8988T (cell line): ENCODE measurements around the gene TNFRSF6B.

Source experiments
- DNase-seq: peaks from one replicate; pipeline ENCODE4 v3.0.0; 2011

The TNFRSF6B gene

GRCh38 chr20:63697868-63698545, 1.6 kb downstream of the TNFRSF6B start:
- no peak for DNase-seq

DNA sequence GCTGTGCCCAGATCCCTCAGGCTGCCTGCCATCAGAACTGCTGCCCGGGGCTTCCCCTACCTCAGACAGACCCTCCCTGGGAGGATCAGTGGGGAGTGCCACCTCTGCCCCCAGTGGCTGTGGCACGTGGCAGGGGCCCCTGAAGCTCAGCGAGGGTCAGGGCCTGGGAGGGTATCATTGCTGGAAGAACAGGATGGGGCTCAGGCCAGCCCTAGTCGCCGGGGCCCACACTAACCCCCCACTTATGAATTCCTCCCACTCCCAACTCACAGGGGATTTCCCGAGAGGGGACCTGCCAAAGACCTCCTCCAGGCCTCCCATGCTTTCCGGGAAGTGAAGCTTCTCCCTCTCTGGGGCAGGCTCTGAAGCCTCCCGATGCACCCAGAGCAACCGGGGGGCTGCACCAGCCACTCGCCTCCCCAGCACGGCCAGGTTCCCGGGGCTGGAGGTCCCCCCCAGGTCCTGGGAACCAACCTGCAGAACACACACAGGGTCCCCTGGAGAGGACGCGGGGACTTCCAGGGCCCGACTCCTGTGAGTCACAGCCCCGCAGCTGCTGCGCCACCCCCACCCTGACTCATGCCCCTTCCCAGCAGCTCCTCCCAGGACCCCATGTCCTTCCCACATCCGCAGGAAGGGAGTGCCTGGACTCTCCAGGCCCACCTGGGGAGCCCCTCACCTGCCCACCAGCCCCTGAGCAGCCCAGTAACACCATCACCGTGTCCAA, 2.5 kb downstream of the TNFRSF6B start:
- peak; percentile 99 for DNase-seq

- DNase-seq, result peak; percentile 58
Observed at GRCh38 chr20:63699466-63700198, 3.2 kb downstream of the TNFRSF6B start.

- DNase-seq, result peak; percentile 34
Observed at GRCh38 chr20:63700199-63701050, 4.0 kb downstream of the TNFRSF6B start.

DNA sequence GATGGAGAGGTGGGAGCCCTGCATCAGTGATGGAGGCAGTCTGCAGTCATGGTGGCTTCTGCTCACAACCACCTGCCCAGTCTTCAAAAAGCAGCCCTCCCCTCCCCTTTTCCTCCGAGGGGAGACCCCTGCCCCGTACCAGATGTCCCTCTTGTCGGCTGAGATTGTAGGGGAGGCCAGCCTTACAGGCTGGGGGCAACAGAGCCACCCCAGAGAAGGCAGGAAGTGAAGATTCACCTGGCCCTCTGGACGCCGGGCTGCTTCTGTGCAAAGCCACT, 4.5 kb downstream of the TNFRSF6B start:
- no peak for DNase-seq

- peak; percentile 49 for DNase-seq
Observed at GRCh38 chr20:63701329-63702035, 5.0 kb downstream of the TNFRSF6B start.

DNA sequence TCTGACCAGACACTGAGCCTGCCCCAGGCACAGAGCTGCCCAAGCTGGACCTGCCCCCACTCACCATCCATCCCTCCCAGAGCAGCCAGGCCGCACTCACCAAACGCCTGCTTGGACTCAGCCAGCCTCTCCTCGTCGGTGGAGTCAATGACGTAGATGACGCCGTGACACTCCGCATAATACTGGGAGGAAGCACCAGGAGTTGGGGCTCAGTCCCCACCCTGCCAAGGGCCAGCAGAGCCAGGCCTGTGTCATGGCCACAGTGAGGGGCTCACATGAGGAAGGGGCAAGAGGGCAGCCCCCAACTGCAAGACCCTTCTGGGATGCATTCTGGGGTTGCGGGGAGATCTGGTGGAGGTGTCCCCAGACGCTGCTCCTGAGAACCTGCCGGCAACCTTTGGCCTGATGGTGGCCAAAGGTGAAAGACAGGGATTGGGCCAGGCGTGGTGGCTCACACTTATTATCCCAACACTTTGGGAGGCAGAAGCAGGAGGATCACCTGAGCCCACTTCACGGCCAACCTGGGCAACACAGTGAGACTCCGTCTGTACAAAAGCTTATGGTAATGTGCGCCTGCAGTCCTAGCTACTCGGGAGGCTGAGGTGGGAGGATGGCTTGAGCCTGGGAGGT, 5.7 kb downstream of the TNFRSF6B start:
- no peak for DNase-seq

DNA sequence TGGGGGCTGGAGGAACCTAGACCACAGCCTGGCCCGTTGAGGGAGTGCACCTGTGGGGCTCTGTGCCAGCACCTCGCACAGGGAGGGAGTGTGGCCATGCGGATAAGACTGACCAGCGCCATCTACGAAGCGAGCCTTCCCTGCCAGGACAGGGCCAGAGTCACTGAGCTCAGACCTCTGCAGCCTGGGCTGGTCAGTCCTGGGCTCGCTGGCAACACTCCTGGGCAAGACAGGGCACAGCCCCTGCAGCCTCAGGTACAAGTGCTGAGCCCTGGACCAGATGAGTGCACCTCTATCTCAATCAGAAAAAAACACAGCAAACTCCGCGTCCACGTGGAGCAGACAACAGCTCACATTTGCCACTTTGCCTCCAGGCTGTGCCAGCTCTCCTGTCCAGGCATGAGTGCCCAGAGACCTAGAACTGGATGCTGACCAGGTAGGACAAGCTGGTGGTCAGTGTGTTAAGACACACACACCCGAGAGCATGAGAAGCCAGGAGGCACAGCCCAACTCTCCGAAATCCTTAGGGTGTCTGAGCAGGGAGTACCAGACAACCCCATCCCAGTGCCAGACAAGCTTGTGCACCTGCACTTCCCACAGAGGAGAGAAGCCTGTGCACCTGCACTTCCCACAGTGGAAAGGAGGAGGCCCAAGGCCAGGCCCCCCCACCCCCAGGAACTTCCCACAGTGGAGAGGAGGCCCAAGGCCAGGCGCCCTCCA, 6.5 kb downstream of the TNFRSF6B start:
- peak; percentile 25 for DNase-seq

- DNase-seq, result no peak
Observed at GRCh38 chr20:63703471-63703975, 7.1 kb downstream of the TNFRSF6B start.

DNA sequence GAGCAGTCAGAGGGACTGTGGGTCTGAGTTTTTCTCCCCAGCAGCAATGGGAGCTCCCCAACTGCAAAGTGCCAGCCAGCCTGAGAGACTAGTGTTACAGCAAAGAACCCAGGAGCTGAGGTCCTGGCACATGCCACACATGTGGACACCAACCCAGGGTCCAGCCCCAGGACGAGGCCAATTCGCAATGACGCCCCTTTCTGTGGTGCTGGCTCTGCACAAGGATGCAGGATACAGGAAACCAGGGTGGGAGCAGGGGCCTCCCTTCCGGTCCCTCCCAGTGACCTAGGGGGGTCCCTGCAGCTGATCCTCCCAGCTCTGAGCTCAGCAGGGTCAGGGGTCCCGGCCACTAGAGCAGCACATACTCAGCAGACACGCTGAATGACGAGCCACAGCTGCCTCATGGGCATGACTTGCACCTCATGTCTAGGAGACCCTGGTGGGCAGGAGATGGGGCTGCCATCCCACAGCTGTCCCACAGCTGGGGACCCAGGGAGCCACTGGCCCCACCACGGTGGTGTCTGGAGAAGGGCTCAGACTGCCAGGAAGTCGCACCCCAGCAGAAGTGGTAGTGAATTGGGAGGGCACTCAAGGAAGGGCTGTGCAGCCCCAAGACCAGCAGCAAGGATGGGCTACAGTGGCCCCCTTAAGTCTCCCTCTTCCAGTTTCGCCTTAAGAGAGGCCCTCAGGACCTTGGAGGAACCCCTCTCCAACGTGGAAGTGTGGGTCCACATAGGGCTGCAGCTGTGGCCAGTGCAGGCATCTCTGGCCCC, 7.7 kb downstream of the TNFRSF6B start:
- no peak for DNase-seq

- no peak for DNase-seq
Observed at GRCh38 chr20:63704749-63705117, 8.3 kb downstream of the TNFRSF6B start.

- DNase-seq, result peak; percentile 16
Observed at GRCh38 chr20:63705232-63706026, 9.0 kb downstream of the TNFRSF6B start.

DNA sequence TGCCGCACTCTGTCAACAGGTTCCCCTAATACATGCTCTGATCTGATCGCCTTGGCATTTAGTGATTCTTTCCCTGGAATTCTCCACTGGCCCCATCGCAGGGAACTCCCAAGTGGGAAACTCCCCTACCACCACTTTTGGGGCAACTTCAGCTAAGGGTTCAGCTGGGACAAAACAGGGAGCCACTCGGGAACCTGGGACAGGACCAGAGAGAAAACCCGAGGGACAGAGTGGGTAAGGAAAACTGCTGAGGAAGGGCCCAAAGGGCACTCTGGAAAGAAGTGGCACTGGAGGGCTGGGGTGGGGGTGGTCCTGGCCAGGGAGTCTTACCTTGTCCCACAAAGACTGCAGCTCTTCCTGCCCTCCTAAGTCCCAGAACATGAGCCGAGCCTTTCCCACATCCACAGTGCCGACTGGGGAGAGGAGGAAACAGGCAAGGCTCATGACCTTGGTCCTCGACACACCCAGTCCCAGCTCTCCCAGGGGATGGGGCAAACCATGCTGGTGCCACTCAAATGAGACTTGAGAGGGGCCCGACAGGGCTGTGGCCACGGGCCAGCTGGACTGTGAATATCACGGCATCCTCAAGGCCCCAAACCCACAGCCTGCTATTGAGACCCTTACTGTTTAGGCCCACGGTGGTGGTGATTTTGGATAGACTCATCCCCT, 9.7 kb downstream of the TNFRSF6B start:
- DNase-seq, result no peak

DNA sequence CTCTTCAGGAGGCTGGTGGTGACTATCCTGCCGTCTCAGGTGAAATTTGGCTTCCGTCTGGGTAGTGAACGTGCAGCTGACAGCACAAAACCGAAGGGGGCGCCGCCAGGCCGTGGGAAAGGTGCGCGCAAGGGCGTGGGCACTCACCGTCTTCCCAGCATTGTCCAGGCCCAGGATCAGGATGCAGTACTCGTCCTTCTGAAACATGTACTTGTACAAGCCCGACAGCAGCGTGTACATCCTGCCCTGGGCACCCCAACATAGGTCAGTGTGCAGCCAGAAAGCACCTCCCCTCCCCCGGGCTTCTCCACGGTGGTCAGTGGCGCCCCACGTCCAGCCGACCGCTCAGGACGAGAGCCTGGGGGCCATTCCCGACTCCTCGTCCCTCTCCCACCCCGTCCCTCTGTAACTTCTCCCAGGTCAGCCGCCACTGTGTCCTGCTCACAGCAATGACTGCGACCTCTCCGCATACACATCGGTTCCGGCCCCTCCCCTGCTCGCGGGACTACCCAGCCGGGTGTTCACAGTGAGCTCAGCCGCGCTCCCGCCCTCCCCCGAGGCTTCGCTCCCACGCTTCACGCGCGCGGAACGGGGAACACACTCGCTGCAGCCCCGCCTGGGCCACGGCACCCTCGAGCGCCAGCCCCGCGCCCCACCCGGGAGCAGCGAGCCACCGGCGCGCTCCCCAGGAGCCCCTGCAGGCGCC, 10.6 kb downstream of the TNFRSF6B start:
- peak; percentile 65 for DNase-seq

GRCh38 chr20:63707558-63708300, 11.3 kb downstream of the TNFRSF6B start, which contains the start of the genes ARFRP1 and ZGPAT:
Gene ARFRP1, minus strand, starts transcription at chr20:63707976. Its CDS starts 885 bp downstream, at chr20:63707091.
Gene ZGPAT, plus strand, starts transcription at chr20:63708039. Its CDS starts 542 bp downstream, at chr20:63708581.
- DNase-seq, result peak; percentile 94

DNA sequence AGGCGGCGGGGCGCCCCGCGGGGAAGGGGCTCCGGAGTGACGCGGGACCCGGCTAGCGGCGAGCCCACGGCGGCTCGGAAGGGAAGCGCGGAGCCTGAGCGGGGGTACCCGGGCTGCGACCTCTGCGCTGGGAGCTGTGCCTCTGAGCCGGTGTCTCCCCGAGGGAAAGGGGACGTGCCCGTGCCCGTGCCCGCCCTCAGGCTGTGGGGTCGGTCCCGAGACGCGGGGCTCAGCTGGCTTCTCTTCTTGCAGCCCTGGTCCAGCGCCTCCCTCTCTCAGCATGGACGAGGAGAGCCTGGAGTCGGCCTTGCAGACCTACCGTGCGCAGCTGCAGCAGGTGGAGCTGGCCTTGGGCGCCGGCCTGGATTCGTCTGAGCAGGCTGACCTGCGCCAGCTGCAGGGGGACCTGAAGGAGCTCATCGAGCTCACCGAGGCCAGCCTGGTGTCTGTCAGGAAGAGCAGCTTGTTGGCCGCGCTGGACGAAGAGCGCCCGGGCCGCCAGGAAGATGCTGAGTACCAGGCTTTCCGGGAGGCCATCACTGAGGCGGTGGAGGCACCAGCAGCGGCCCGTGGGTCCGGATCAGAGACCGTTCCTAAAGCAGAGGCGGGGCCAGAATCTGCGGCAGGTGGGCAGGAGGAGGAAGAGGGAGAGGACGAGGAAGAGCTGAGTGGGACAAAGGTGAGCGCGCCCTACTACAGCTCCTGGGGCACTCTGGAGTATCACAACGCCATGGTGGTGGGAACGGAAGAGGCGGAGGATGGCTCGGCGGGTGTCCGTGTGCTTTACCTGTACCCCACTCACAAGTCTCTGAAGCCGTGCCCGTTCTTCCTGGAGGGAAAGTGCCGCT, 12.1 kb downstream of the TNFRSF6B start:
- DNase-seq, result no peak
